ENCODE measurements around the gene ZDHHC14. TPM values are rescaled to one million over a fixed set of nuclear protein-coding genes. Genes with fewer than 3 reads are reported as not detected.

Gene ZDHHC14
- total RNA-seq, 2 donors from 2014 or later = 2.1 to 2.2 TPM

- Mint-ChIP-seq H3K4me1 (peaks cover 5% of the 10 kb centered on the region), H3K36me3 (ENCODE audit: low read depth) (no peaks in the 10 kb centered on the region), H3K9me3 (no peaks in the 10 kb centered on the region), H3K27me3 (no peaks in the 10 kb centered on the region), H3K4me3 (no peak overlapping the region), H3K27ac (no peak overlapping the region)
- no peak for ATAC-seq (replicated peaks)
Measured at GRCh38 chr6:157651731-157652490, 270.9 kb downstream of the ZDHHC14 start.

- Mint-ChIP-seq H3K27ac (peak overlapping the region; percentile 53), H3K4me3 (no peak overlapping the region)
- ATAC-seq (replicated peaks) = no peak
Measured at GRCh38 chr6:157652601-157653363, 271.8 kb downstream of the ZDHHC14 start.

GRCh38 chr6:157653521-157653920 is 272.5 kb downstream of the ZDHHC14 start:
- Mint-ChIP-seq H3K27me3 (no peaks in the 10 kb centered on the region), H3K27ac (no peak overlapping the region), H3K36me3 (ENCODE audit: low read depth) (no peaks in the 10 kb centered on the region), H3K9me3 (no peaks in the 10 kb centered on the region), H3K4me1 (no peaks in the 10 kb centered on the region), H3K4me3 (no peak overlapping the region)
- no peak for ATAC-seq (replicated peaks)

More at GRCh38 chr6:157652601-157653363, 271.8 kb downstream of the ZDHHC14 start:
- Mint-ChIP-seq H3K36me3 (ENCODE audit: low read depth) (no peaks in the 10 kb centered on the region), H3K4me1 (peaks cover under 1% of the 10 kb centered on the region), H3K9me3 (no peaks in the 10 kb centered on the region), H3K27me3 (no peaks in the 10 kb centered on the region)

- H3K4me1 Mint-ChIP-seq = peaks cover 3% of the 10 kb centered on the region
- no peaks in the 10 kb centered on the region for H3K27me3 Mint-ChIP-seq
- no peak overlapping the region for H3K27ac Mint-ChIP-seq
- no peak overlapping the region for H3K4me3 Mint-ChIP-seq
- no peaks in the 10 kb centered on the region for H3K36me3 Mint-ChIP-seq (ENCODE audit: low read depth)
- no peak for ATAC-seq (replicated peaks)
- no peaks in the 10 kb centered on the region for H3K9me3 Mint-ChIP-seq
Measured at GRCh38 chr6:157655139-157655538, 274.1 kb downstream of the ZDHHC14 start.

- Mint-ChIP-seq H3K9me3 (no peaks in the 10 kb centered on the region), H3K27me3 (no peaks in the 10 kb centered on the region), H3K36me3 (ENCODE audit: low read depth) (no peaks in the 10 kb centered on the region), H3K4me3 (no peak overlapping the region), H3K27ac (no peak overlapping the region), H3K4me1 (peaks cover 3% of the 10 kb centered on the region)
- no peak for ATAC-seq (replicated peaks)
Measured at GRCh38 chr6:157656437-157656997, 275.5 kb downstream of the ZDHHC14 start.

GRCh38 chr6:157657754-157658153 is 276.8 kb downstream of the ZDHHC14 start:
- no peak overlapping the region for H3K27ac Mint-ChIP-seq
- ATAC-seq (replicated peaks) = no peak
- no peaks in the 10 kb centered on the region for H3K36me3 Mint-ChIP-seq (ENCODE audit: low read depth)
- no peak overlapping the region for H3K4me3 Mint-ChIP-seq
- no peaks in the 10 kb centered on the region for H3K9me3 Mint-ChIP-seq
- no peaks in the 10 kb centered on the region for H3K27me3 Mint-ChIP-seq
- peaks cover 3% of the 10 kb centered on the region for H3K4me1 Mint-ChIP-seq

GRCh38 chr6:157658301-157658700 is 277.3 kb downstream of the ZDHHC14 start:
- no peaks in the 10 kb centered on the region for H3K27me3 Mint-ChIP-seq
- H3K27ac Mint-ChIP-seq = peak overlapping the region; percentile 33
- no peaks in the 10 kb centered on the region for H3K36me3 Mint-ChIP-seq (ENCODE audit: low read depth)
- ATAC-seq (replicated peaks) = no peak
- H3K9me3 Mint-ChIP-seq = no peaks in the 10 kb centered on the region
- no peak overlapping the region for H3K4me3 Mint-ChIP-seq
- peaks cover 3% of the 10 kb centered on the region for H3K4me1 Mint-ChIP-seq

GRCh38 chr6:157659536-157660271 is 278.7 kb downstream of the ZDHHC14 start:
- no peaks in the 10 kb centered on the region for H3K9me3 Mint-ChIP-seq
- H3K4me3 Mint-ChIP-seq = no peak overlapping the region
- H3K36me3 Mint-ChIP-seq (ENCODE audit: low read depth) = no peaks in the 10 kb centered on the region
- H3K27me3 Mint-ChIP-seq = no peaks in the 10 kb centered on the region
- no peak for ATAC-seq (replicated peaks)
- peaks cover 3% of the 10 kb centered on the region for H3K4me1 Mint-ChIP-seq
- H3K27ac Mint-ChIP-seq = no peak overlapping the region

GRCh38 chr6:157660414-157660813 is 279.4 kb downstream of the ZDHHC14 start:
- H3K27me3 Mint-ChIP-seq = no peaks in the 10 kb centered on the region
- peaks cover 3% of the 10 kb centered on the region for H3K4me1 Mint-ChIP-seq
- H3K4me3 Mint-ChIP-seq = no peak overlapping the region
- H3K27ac Mint-ChIP-seq = no peak overlapping the region
- H3K9me3 Mint-ChIP-seq = no peaks in the 10 kb centered on the region
- ATAC-seq (replicated peaks) = no peak
- H3K36me3 Mint-ChIP-seq (ENCODE audit: low read depth) = no peaks in the 10 kb centered on the region

- H3K27me3 Mint-ChIP-seq = no peaks in the 10 kb centered on the region
- peaks cover 3% of the 10 kb centered on the region for H3K4me1 Mint-ChIP-seq
- ATAC-seq (replicated peaks) = no peak
- no peak overlapping the region for H3K27ac Mint-ChIP-seq
- H3K9me3 Mint-ChIP-seq = no peaks in the 10 kb centered on the region
- H3K36me3 Mint-ChIP-seq (ENCODE audit: low read depth) = no peaks in the 10 kb centered on the region
- no peak overlapping the region for H3K4me3 Mint-ChIP-seq
Measured at GRCh38 chr6:157661652-157662051, 280.7 kb downstream of the ZDHHC14 start.

GRCh38 chr6:157663261-157663660 is 282.3 kb downstream of the ZDHHC14 start:
- peaks cover 9% of the 10 kb centered on the region for H3K4me1 Mint-ChIP-seq
- no peak overlapping the region for H3K4me3 Mint-ChIP-seq
- no peaks in the 10 kb centered on the region for H3K9me3 Mint-ChIP-seq
- peaks cover 3% of the 10 kb centered on the region for H3K27me3 Mint-ChIP-seq
- no peaks in the 10 kb centered on the region for H3K36me3 Mint-ChIP-seq (ENCODE audit: low read depth)
- H3K27ac Mint-ChIP-seq = no peak overlapping the region
- no peak for ATAC-seq (replicated peaks)

GRCh38 chr6:157665180-157665579 is 284.2 kb downstream of the ZDHHC14 start:
- H3K27me3 Mint-ChIP-seq = peaks cover 3% of the 10 kb centered on the region
- no peak overlapping the region for H3K27ac Mint-ChIP-seq
- ATAC-seq (replicated peaks) = no peak
- H3K9me3 Mint-ChIP-seq = no peaks in the 10 kb centered on the region
- no peak overlapping the region for H3K4me3 Mint-ChIP-seq
- H3K4me1 Mint-ChIP-seq = peaks cover 5% of the 10 kb centered on the region
- no peaks in the 10 kb centered on the region for H3K36me3 Mint-ChIP-seq (ENCODE audit: low read depth)

GRCh38 chr6:157666729-157667128 is 285.7 kb downstream of the ZDHHC14 start:
- ATAC-seq (replicated peaks) = no peak
- Mint-ChIP-seq H3K27me3 (peaks cover 3% of the 10 kb centered on the region), H3K27ac (peak overlapping the region; percentile 60), H3K9me3 (no peaks in the 10 kb centered on the region), H3K36me3 (ENCODE audit: low read depth) (no peaks in the 10 kb centered on the region), H3K4me1 (peaks cover 5% of the 10 kb centered on the region), H3K4me3 (peak overlapping the region; percentile 37)

- Mint-ChIP-seq H3K9me3 (no peaks in the 10 kb centered on the region), H3K27ac (peak overlapping the region; percentile 60)
- ATAC-seq (replicated peaks) = peak; percentile 61
Measured at GRCh38 chr6:157667211-157668008, 286.4 kb downstream of the ZDHHC14 start.

More at GRCh38 chr6:157667211-157668008, 286.4 kb downstream of the ZDHHC14 start:
- H3K36me3 Mint-ChIP-seq (ENCODE audit: low read depth) = no peaks in the 10 kb centered on the region
- H3K27me3 Mint-ChIP-seq = peaks cover 3% of the 10 kb centered on the region
- peaks cover 5% of the 10 kb centered on the region for H3K4me1 Mint-ChIP-seq
- H3K4me3 Mint-ChIP-seq = peak overlapping the region; percentile 37

Measured in activated T-helper 17 cell treated with anti-CD3 and anti-CD28 coated beads, Interleukin-2, amount 50 U/mL, for 72 hours (primary cell).